ENCODE data around the gene CENPQ.

DNA sequence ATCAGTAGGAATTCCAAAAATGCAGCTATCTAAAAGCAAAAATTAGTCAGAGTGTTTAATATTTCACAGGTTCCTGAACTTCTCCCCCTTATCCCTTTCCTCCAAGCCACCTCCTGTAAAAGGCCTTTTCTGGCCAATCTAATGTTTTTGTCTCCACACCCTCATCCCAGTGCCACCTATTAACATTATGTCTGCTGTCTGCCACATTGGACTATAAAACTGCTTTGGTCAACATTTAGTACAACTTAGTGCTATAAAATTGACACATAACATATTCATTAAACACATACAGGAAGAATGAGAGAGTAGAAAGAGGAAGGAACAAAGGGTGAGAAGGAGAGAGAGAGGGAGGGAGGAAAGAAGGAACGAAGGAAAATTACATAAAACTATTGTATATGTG lies 47.8 kb upstream of the CENPQ start:
- TF ChIP-seq, protein P1, sequence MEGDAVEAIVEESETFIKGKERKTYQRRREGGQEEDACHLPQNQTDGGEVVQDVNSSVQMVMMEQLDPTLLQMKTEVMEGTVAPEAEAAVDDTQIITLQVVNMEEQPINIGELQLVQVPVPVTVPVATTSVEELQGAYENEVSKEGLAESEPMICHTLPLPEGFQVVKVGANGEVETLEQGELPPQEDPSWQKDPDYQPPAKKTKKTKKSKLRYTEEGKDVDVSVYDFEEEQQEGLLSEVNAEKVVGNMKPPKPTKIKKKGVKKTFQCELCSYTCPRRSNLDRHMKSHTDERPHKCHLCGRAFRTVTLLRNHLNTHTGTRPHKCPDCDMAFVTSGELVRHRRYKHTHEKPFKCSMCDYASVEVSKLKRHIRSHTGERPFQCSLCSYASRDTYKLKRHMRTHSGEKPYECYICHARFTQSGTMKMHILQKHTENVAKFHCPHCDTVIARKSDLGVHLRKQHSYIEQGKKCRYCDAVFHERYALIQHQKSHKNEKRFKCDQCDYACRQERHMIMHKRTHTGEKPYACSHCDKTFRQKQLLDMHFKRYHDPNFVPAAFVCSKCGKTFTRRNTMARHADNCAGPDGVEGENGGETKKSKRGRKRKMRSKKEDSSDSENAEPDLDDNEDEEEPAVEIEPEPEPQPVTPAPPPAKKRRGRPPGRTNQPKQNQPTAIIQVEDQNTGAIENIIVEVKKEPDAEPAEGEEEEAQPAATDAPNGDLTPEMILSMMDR (IDR thresholded peaks at IDR 0.05) = no peak
- TF ChIP-seq SIN3A (IDR thresholded peaks at IDR 0.05; ENCODE audit: borderline replicate concordance, insufficient read depth, low read depth, low read length) = no peak
- TF ChIP-seq POLR2AphosphoS5 (IDR thresholded peaks at IDR 0.05; ENCODE audit: low read depth, low read length) = no peak
- TF ChIP-seq, protein P2, sequence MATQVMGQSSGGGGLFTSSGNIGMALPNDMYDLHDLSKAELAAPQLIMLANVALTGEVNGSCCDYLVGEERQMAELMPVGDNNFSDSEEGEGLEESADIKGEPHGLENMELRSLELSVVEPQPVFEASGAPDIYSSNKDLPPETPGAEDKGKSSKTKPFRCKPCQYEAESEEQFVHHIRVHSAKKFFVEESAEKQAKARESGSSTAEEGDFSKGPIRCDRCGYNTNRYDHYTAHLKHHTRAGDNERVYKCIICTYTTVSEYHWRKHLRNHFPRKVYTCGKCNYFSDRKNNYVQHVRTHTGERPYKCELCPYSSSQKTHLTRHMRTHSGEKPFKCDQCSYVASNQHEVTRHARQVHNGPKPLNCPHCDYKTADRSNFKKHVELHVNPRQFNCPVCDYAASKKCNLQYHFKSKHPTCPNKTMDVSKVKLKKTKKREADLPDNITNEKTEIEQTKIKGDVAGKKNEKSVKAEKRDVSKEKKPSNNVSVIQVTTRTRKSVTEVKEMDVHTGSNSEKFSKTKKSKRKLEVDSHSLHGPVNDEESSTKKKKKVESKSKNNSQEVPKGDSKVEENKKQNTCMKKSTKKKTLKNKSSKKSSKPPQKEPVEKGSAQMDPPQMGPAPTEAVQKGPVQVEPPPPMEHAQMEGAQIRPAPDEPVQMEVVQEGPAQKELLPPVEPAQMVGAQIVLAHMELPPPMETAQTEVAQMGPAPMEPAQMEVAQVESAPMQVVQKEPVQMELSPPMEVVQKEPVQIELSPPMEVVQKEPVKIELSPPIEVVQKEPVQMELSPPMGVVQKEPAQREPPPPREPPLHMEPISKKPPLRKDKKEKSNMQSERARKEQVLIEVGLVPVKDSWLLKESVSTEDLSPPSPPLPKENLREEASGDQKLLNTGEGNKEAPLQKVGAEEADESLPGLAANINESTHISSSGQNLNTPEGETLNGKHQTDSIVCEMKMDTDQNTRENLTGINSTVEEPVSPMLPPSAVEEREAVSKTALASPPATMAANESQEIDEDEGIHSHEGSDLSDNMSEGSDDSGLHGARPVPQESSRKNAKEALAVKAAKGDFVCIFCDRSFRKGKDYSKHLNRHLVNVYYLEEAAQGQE (IDR thresholded peaks at IDR 0.05; ENCODE audit: insufficient read depth in 1 of 2, low read depth in 2 of 2, low read length in 1 of 2) = no peak

Measured in Panc1 (cell line).